Measurements from ENCODE around the gene GRIK3.
"Not testable (repeated sequence)": the region's sequence is repeated elsewhere in the genome, so short reads cannot be mapped to it uniquely, and the experiment has no call there.

- TF ChIP-seq POLR2A (IDR thresholded peaks at IDR 0.05; ENCODE audit: low read depth, low read length); TAF1 (IDR thresholded peaks at IDR 0.05; ENCODE audit: borderline replicate concordance, low read depth, low read length): not testable (repeated sequence)
Measured at GRCh38 chr1:37080296-37080986, 46.1 kb upstream of the GRIK3 start.

Measured in GM12892 (cell line).